HCT116 (cell line): ENCODE data around the gene CLDN2. TPM values are rescaled to one million over a fixed set of nuclear protein-coding genes. Genes with fewer than 3 reads are reported as not detected.

Experiments
- ATAC-seq: fragments of 200-7000 bp; cut with Tn5 transposase; 2 replicates; pipeline ENCODE4 v1.9.1; 2020; ENCODE audit warnings: mild to moderate bottlenecking, moderate library complexity
- BruUV-seq: library from RNA; stranded (reverse); fragments of 400-500 nt; replicated peaks from 2 replicates; lab custom pipeline; 2021; lab: Mats Ljungman, UMichigan
- CTCF ChIA-PET: fragments of 300-600 bp; sonication (Branson Sonifier 250); formaldehyde crosslinking; loops from one replicate; lab custom pipeline; 2021; ENCODE audit warnings: antibody characterized with exemption; lab: Charles Lee
- POLR2A ChIA-PET: fragments of 300-600, 350-600 bp; sonication (Branson Sonifier 250); formaldehyde crosslinking; loops from one replicate; lab custom pipeline; 2021; ENCODE audit warnings: antibody characterized with exemption; lab: Charles Lee
- RAD21 ChIA-PET, 2 experiments: fragments of 300-600 bp; sonication (Branson Sonifier 250); formaldehyde crosslinking; loops; one replicate each; lab custom pipeline; 2023; ENCODE audit warnings: low total read pairs in 2 of 2; ENCODE audit not compliant: uncharacterized antibody in 2 of 2, unreplicated experiment in 2 of 2, low non-redundant PET in 1 of 2; lab: Charles Lee
- DNase-seq: peaks from one replicate; pipeline ENCODE4 v3.0.0-alpha.2; 2010; ENCODE audit warnings: low read depth, low spot score
- H2AFZ ChIP-seq: fragments of 200-600 bp; shearing (Covaris generic), sonication (generic); 2 replicates; pipeline ENCODE4 v1.6.1; 2017; ENCODE audit warnings: low read depth, mixed run types, mixed read lengths, antibody characterized with exemption, low read length; ENCODE audit not compliant: poor library complexity, severe bottlenecking
- H3K27ac ChIP-seq: 2 replicates; pipeline ENCODE4 v1.5.1; 2012; ENCODE audit warnings: low read depth, low read length
- H3K27me3 ChIP-seq: fragments of 200-600 bp; sonication (generic); 2 replicates; pipeline ENCODE4 v1.6.1; 2016; ENCODE audit warnings: mixed run types, low read length, mixed read lengths; ENCODE audit not compliant: insufficient read depth
- H3K36me3 ChIP-seq, 2 experiments: fragments of 200-500 bp in 1 of 2; fragments of 200-600 bp in 1 of 2; sonication (Bioruptor generic) in 1 of 2; sonication (generic) in 1 of 2; 2 replicates each; pipeline versions ENCODE4 v1.5.1 to v1.6.1; 2014 to 2016; ENCODE audit warnings: low read length in 2 of 2, inconsistent platforms in 1 of 2, mixed read lengths in 1 of 2, mixed run types in 1 of 2; ENCODE audit not compliant: insufficient read depth in 2 of 2, control insufficient read depth in 1 of 2
- H3K4me1 ChIP-seq, 2 experiments: fragments of 200-600 bp in 1 of 2; sonication (generic) in 1 of 2; 2 replicates each; pipeline versions ENCODE4 v1.5.1 to v1.6.1; 2012 to 2017; ENCODE audit warnings: low read length in 2 of 2, inconsistent platforms in 1 of 2, mild to moderate bottlenecking in 1 of 2, mixed read lengths in 1 of 2, mixed run types in 1 of 2, moderate library complexity in 1 of 2; ENCODE audit not compliant: insufficient read depth in 2 of 2, control insufficient read depth in 1 of 2
- H3K4me2 ChIP-seq: fragments of 200-600 bp; sonication (generic); 2 replicates; pipeline ENCODE4 v1.6.1; 2017; ENCODE audit warnings: mixed run types, low read length, mixed read lengths
- H3K4me3 ChIP-seq, 2 experiments: fragments of 200-600 bp in 1 of 2; sonication (generic) in 1 of 2; replicated peaks in 1 of 2; 2 replicates each; pipeline ENCODE4 v1.5.1; 2011 to 2016; ENCODE audit warnings: low read length in 2 of 2, control low read depth in 1 of 2, low read depth in 1 of 2, mild to moderate bottlenecking in 1 of 2, mixed read lengths in 1 of 2, mixed run types in 1 of 2
- H3K79me2 ChIP-seq: fragments of 200-600 bp; sonication (generic); 2 replicates; pipeline ENCODE4 v1.6.1; 2017; ENCODE audit warnings: mild to moderate bottlenecking, mixed run types, low read length, moderate library complexity, mixed read lengths; ENCODE audit not compliant: insufficient read depth
- H3K9ac ChIP-seq: fragments of 200-600 bp; sonication (generic); 2 replicates; pipeline ENCODE4 v1.6.1; 2016; ENCODE audit warnings: low read length, mixed read lengths
- H3K9me2 ChIP-seq: fragments of 200-600 bp; sonication (generic), shearing (Covaris generic); 2 replicates; pipeline ENCODE4 v1.6.1; 2017; ENCODE audit warnings: mixed run types, mild to moderate bottlenecking, moderate library complexity; ENCODE audit not compliant: insufficient read depth
- H3K9me3 ChIP-seq, 2 experiments: fragments of 200-500 bp in 1 of 2; fragments of 200-600 bp in 1 of 2; sonication (Bioruptor generic) in 1 of 2; sonication (generic) in 1 of 2; 2 replicates each; pipeline ENCODE4 v1.6.1; 2014 to 2017; ENCODE audit warnings: low read length in 2 of 2, mixed read lengths in 2 of 2, inconsistent platforms in 1 of 2, low read depth in 1 of 2, mild to moderate bottlenecking in 1 of 2, mixed run types in 1 of 2, moderate library complexity in 1 of 2; ENCODE audit not compliant: control insufficient read depth in 1 of 2, insufficient read depth in 1 of 2
- H4K20me1 ChIP-seq: fragments of 200-600 bp; sonication (generic), shearing (Covaris generic); 2 replicates; pipeline ENCODE4 v1.6.1; 2017; ENCODE audit warnings: mixed run types, mild to moderate bottlenecking, moderate library complexity; ENCODE audit not compliant: insufficient read depth
- ATF3 ChIP-seq: IDR thresholded peaks from 2 replicates; pipeline ENCODE4 v1.6.1; 2012
- CBX3 ChIP-seq: IDR thresholded peaks from 2 replicates; pipeline ENCODE4 v1.6.1; 2012; ENCODE audit warnings: low read depth
- CEBPB ChIP-seq: IDR thresholded peaks from 2 replicates; pipeline ENCODE4 v1.6.1; 2012; ENCODE audit warnings: low read depth
- CTCF ChIP-seq, 3 experiments: fragments of 200-600 bp in 1 of 3; sonication (generic) in 1 of 3; IDR thresholded peaks in 2 of 3; conservative IDR thresholded peaks in 1 of 3; 2 replicates each; pipeline ENCODE4 v1.5.1; 2012 to 2017; ENCODE audit warnings: low read depth in 2 of 3, low read length in 2 of 3, antibody characterized with exemption in 1 of 3, borderline replicate concordance in 1 of 3, control low read depth in 1 of 3, mild to moderate bottlenecking in 1 of 3, mixed read lengths in 1 of 3, mixed run types in 1 of 3, moderate library complexity in 1 of 3; ENCODE audit not compliant: insufficient read depth in 1 of 3
- EGR1 ChIP-seq: IDR thresholded peaks from 2 replicates; pipeline ENCODE4 v1.6.1; 2012; ENCODE audit warnings: low read depth
- ELF1 ChIP-seq: IDR thresholded peaks from 2 replicates; pipeline ENCODE4 v1.6.1; 2012; ENCODE audit warnings: low read depth, borderline replicate concordance
- EZH2 ChIP-seq: fragments of 200-600 bp; sonication (generic); IDR thresholded peaks from 2 replicates; pipeline ENCODE4 v1.6.1; 2017; ENCODE audit warnings: antibody characterized with exemption, mixed run types
- EZH2phosphoT487 ChIP-seq: fragments of 200-600 bp; IDR thresholded peaks from 2 replicates; pipeline ENCODE4 v1.6.1; 2018; ENCODE audit warnings: antibody characterized with exemption, borderline replicate concordance
- JUND ChIP-seq: IDR thresholded peaks from 2 replicates; pipeline ENCODE4 v1.6.1; 2012
- POLR2A ChIP-seq: IDR thresholded peaks from 2 replicates; pipeline ENCODE4 v1.7.0; 2011; ENCODE audit warnings: borderline replicate concordance; ENCODE audit not compliant: insufficient read depth, insufficient read length; ENCODE audit errors: extremely low read depth
- SIN3A ChIP-seq: IDR thresholded peaks from 2 replicates; pipeline ENCODE4 v1.6.1; 2012; ENCODE audit warnings: low read depth
- SP1 ChIP-seq: IDR thresholded peaks from 2 replicates; pipeline ENCODE4 v1.6.1; 2012; ENCODE audit warnings: low read depth
- SRF ChIP-seq: IDR thresholded peaks from 2 replicates; pipeline ENCODE4 v1.6.1; 2012; ENCODE audit warnings: low read depth
- TCF7L2 ChIP-seq: IDR thresholded peaks from 2 replicates; pipeline ENCODE4 v1.7.0; 2011; ENCODE audit warnings: borderline replicate concordance, inconsistent platforms; ENCODE audit not compliant: insufficient read depth, insufficient read length; ENCODE audit errors: extremely low read depth
- YY1 ChIP-seq: IDR thresholded peaks from 2 replicates; pipeline ENCODE4 v1.6.1; 2011; ENCODE audit warnings: low read length, low read depth, moderate library complexity, mild to moderate bottlenecking; ENCODE audit not compliant: insufficient replicate concordance; ENCODE audit errors: extremely low read depth
- ZNF274 ChIP-seq: fragments of 200-500 bp; sonication (Bioruptor generic); IDR thresholded peaks from 2 replicates; pipeline ENCODE4 v1.6.1; 2014; ENCODE audit warnings: mild to moderate bottlenecking, low read depth, low read length, inconsistent platforms
- intact Hi-C: fragments of 100-400 bp; cut with micrococcal nuclease; formaldehyde crosslinking; loops from 2 replicates; pipeline ENCODE4 v1.10.0; 2022
- total RNA-seq: library from RNA; stranded (reverse); gene quantifications from one replicate; pipeline ENCODE4 v1.2.1, GENCODE V29; 2021; ENCODE audit not compliant: unreplicated experiment
- TF ChIP-seq, protein P1 (sequence below): IDR thresholded peaks from 2 replicates; pipeline ENCODE4 v1.6.1; 2012; ENCODE audit warnings: low read depth
- TF ChIP-seq, protein P2 (sequence below): IDR thresholded peaks from 2 replicates; pipeline ENCODE4 v1.6.1; 2011; ENCODE audit warnings: mild to moderate bottlenecking, low read length, moderate library complexity; ENCODE audit not compliant: insufficient replicate concordance; ENCODE audit errors: extremely low read depth
- TF ChIP-seq, protein P3 (sequence below): IDR thresholded peaks from 2 replicates; pipeline ENCODE4 v1.6.1; 2012

The CLDN2 gene
- total RNA-seq, 1 experiment from 2014 or later: 0.10 TPM

GRCh38 chrX:106940068-106940467 lies 19.9 kb downstream of the CLDN2 start:
- H3K27me3 ChIP-seq: no peaks in the 10 kb centered on the region
- intact Hi-C loops: no loop called here
- H3K4me3 ChIP-seq: no peak overlapping the region
- ChIA-PET POLR2A (no interaction called here), CTCF (no interaction called here), RAD21 (no interaction called here)
- H4K20me1 ChIP-seq: no peaks in the 10 kb centered on the region
- H3K4me2 ChIP-seq: no peak overlapping the region
- no peaks in the 10 kb centered on the region for H3K79me2 ChIP-seq
- BruUV-seq: no TSS peak
- no peaks in the 10 kb centered on the region for H3K4me1 ChIP-seq
- TF ChIP-seq TCF7L2: no peak
- no peak for TF ChIP-seq JUND
- TF ChIP-seq YY1: no peak
- TF ChIP-seq SIN3A: no peak
- TF ChIP-seq EGR1: no peak
- TF ChIP-seq, protein P1, sequence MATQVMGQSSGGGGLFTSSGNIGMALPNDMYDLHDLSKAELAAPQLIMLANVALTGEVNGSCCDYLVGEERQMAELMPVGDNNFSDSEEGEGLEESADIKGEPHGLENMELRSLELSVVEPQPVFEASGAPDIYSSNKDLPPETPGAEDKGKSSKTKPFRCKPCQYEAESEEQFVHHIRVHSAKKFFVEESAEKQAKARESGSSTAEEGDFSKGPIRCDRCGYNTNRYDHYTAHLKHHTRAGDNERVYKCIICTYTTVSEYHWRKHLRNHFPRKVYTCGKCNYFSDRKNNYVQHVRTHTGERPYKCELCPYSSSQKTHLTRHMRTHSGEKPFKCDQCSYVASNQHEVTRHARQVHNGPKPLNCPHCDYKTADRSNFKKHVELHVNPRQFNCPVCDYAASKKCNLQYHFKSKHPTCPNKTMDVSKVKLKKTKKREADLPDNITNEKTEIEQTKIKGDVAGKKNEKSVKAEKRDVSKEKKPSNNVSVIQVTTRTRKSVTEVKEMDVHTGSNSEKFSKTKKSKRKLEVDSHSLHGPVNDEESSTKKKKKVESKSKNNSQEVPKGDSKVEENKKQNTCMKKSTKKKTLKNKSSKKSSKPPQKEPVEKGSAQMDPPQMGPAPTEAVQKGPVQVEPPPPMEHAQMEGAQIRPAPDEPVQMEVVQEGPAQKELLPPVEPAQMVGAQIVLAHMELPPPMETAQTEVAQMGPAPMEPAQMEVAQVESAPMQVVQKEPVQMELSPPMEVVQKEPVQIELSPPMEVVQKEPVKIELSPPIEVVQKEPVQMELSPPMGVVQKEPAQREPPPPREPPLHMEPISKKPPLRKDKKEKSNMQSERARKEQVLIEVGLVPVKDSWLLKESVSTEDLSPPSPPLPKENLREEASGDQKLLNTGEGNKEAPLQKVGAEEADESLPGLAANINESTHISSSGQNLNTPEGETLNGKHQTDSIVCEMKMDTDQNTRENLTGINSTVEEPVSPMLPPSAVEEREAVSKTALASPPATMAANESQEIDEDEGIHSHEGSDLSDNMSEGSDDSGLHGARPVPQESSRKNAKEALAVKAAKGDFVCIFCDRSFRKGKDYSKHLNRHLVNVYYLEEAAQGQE: no peak
- TF ChIP-seq ZNF274: no peak
- TF ChIP-seq ATF3: no peak
- no peak for TF ChIP-seq EZH2phosphoT487
- TF ChIP-seq SRF: no peak
- no peak for TF ChIP-seq CBX3
- TF ChIP-seq EZH2: no peak
- TF ChIP-seq POLR2A: no peak
- TF ChIP-seq CTCF (IDR thresholded peaks at IDR 0.05 in 2 of 3, conservative IDR thresholded peaks at IDR 0.05 in 1 of 3; ENCODE audit: borderline replicate concordance in 1 of 3, insufficient read depth in 1 of 3, low read depth in 2 of 3, low read length in 2 of 3): no peak
- no peak for TF ChIP-seq CEBPB
- TF ChIP-seq, protein P2, sequence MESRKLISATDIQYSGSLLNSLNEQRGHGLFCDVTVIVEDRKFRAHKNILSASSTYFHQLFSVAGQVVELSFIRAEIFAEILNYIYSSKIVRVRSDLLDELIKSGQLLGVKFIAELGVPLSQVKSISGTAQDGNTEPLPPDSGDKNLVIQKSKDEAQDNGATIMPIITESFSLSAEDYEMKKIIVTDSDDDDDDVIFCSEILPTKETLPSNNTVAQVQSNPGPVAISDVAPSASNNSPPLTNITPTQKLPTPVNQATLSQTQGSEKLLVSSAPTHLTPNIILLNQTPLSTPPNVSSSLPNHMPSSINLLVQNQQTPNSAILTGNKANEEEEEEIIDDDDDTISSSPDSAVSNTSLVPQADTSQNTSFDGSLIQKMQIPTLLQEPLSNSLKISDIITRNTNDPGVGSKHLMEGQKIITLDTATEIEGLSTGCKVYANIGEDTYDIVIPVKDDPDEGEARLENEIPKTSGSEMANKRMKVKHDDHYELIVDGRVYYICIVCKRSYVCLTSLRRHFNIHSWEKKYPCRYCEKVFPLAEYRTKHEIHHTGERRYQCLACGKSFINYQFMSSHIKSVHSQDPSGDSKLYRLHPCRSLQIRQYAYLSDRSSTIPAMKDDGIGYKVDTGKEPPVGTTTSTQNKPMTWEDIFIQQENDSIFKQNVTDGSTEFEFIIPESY: no peak
- TF ChIP-seq SP1: no peak
- TF ChIP-seq ELF1: no peak
- TF ChIP-seq, protein P3, sequence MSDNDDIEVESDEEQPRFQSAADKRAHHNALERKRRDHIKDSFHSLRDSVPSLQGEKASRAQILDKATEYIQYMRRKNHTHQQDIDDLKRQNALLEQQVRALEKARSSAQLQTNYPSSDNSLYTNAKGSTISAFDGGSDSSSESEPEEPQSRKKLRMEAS: no peak
- DNase-seq (no peak), ATAC-seq (no peak)
- no peak overlapping the region for H3K27ac ChIP-seq
- H3K9ac ChIP-seq: no peak overlapping the region
- H3K9me3 ChIP-seq: no peaks in the 10 kb centered on the region
- no peak overlapping the region for H2AFZ ChIP-seq
- no peaks in the 10 kb centered on the region for H3K9me2 ChIP-seq
- peaks cover 0 to 4% of the 10 kb centered on the region in 2 experiments; a peak in 2 of 4 replicates for H3K36me3 ChIP-seq
